ENCODE measurements around the gene SLC1A7.

DNA sequence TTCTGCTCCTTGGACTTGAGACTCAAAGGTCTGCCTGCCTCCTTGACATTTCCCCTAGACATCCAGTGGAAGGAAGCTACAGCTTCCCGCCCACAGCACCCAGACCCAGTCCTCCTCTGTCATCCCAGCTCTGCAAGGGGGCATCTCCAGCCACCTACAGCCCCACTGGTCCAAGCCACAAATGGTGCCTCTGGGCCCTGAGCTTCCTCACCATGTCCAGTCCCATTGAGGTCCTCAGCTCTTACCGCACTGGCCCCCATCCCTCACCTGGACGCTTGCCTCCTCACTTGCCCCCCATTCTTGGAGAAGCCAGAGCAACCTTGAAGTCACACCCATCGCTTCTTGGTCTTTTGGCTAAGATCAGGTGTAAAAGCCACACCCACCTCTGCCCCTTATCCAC lies 67.2 kb downstream of the SLC1A7 start:
- TF ChIP-seq, protein P1, sequence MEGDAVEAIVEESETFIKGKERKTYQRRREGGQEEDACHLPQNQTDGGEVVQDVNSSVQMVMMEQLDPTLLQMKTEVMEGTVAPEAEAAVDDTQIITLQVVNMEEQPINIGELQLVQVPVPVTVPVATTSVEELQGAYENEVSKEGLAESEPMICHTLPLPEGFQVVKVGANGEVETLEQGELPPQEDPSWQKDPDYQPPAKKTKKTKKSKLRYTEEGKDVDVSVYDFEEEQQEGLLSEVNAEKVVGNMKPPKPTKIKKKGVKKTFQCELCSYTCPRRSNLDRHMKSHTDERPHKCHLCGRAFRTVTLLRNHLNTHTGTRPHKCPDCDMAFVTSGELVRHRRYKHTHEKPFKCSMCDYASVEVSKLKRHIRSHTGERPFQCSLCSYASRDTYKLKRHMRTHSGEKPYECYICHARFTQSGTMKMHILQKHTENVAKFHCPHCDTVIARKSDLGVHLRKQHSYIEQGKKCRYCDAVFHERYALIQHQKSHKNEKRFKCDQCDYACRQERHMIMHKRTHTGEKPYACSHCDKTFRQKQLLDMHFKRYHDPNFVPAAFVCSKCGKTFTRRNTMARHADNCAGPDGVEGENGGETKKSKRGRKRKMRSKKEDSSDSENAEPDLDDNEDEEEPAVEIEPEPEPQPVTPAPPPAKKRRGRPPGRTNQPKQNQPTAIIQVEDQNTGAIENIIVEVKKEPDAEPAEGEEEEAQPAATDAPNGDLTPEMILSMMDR (IDR thresholded peaks at IDR 0.05) = no peak
- no peak for TF ChIP-seq POLR2A (IDR thresholded peaks at IDR 0.05)

All from Peyer's patch (tissue), 4 donors.